Measurements from ENCODE around the gene TRAM1L1. TPM values are rescaled to one million over a fixed set of nuclear protein-coding genes. Genes with fewer than 3 reads are reported as not detected.
A peak's percentile ranks its signal among the peaks of the same experiment; 100 is the strongest.

Gene TRAM1L1
- 1.8 TPM for polyA plus RNA-seq (2013, experiment 1 of 2)
- polyA plus RNA-seq (2013, experiment 2 of 2), result 2.2 TPM

DNA sequence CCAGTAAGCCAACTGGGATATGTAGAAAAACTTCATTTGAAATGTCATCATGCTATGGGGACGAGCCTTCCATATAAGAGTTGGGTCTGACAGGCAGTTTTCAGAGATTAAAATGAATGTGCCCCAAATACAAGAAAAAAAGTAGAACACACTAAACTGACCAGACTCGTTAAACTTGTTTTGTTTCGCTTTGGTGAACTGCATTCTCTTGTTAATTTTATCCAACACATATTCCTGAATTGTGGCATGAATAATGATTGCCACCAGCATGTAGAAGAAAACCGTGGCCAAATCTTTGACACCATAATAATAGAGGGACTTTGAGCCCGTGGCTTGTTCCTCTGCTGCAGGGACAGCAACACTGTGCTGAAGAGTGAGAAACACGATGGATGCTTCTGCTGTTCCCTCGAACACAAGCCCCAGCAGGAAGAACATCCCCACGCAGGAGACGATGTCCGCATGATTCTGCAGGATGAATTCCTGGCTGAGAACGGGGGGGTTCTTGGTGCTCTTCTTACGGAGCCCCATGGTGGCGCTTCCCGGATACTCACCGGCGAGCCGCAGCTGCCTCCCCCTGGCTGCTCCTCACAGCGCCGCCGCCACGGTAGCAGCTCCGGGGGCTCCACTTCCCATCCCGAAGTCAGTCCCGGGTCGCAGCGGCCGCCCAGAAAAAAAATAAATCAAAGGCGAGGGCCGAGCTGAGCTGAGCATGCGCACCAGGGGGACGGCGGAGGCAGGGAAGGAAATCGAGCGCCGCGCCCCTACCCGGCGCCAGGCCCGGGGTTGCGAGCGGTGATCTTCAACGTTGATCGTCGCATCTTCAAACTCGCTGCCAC, at the start of gene TRAM1L1:
TSS of gene TRAM1L1 (minus strand) at position 711 of the 836 bp plus-strand sequence. CDS start at position 528, 183 bp downstream.
- peaks cover 10% of the 10 kb centered on the region for H3K9me3 ChIP-seq (ENCODE audit: control insufficient read depth, low read length)
- 13 to 19% methylated on average over 28 to 32 of the region's 45 CpGs for WGBS, 2 experiments (ENCODE audit: insufficient coverage in 2 of 2)
- no peaks in the 10 kb centered on the region for H3K36me3 ChIP-seq (ENCODE audit: control insufficient read depth, insufficient read depth, low read length)
- H3K4me1 ChIP-seq (ENCODE audit: control insufficient read depth, insufficient read depth, low read length, poor library complexity, severe bottlenecking), result no peaks in the 10 kb centered on the region
- peak within 1 kb of the TSS; percentile 52 for H3K27ac ChIP-seq (ENCODE audit: low read depth, low read length, severe bottlenecking)
- H3K4me3 ChIP-seq (ENCODE audit: extremely low read depth, insufficient read depth, low read length, poor library complexity, severe bottlenecking), result peak within 1 kb of the TSS; percentile 42

GRCh38 chr4:117134386-117134785, 49.0 kb upstream of the TRAM1L1 start:
- no peak overlapping the region for H3K4me3 ChIP-seq (ENCODE audit: extremely low read depth, insufficient read depth, low read length, poor library complexity, severe bottlenecking)
- WGBS, 2 experiments (ENCODE audit: insufficient coverage in 2 of 2), result 36% methylated on average over 2 of the region's 4 CpGs; no CpG with 5 or more reads in 1 of the 2 experiments

GRCh38 chr4:117096886-117097285, 11.5 kb upstream of the TRAM1L1 start:
- H3K4me1 ChIP-seq (ENCODE audit: control insufficient read depth, insufficient read depth, low read length, poor library complexity, severe bottlenecking), result no peaks in the 10 kb centered on the region
- no peaks in the 10 kb centered on the region for H3K9me3 ChIP-seq (ENCODE audit: control insufficient read depth, low read length)
- no peak overlapping the region for H3K4me3 ChIP-seq (ENCODE audit: extremely low read depth, insufficient read depth, low read length, poor library complexity, severe bottlenecking)
- no peaks in the 10 kb centered on the region for H3K36me3 ChIP-seq (ENCODE audit: control insufficient read depth, insufficient read depth, low read length)
- H3K27ac ChIP-seq (ENCODE audit: low read depth, low read length, severe bottlenecking), result no peak overlapping the region

More at GRCh38 chr4:117134386-117134785, 49.0 kb upstream of the TRAM1L1 start:
- Histone ChIP-seq H3K36me3 (ENCODE audit: control insufficient read depth, insufficient read depth, low read length) (no peaks in the 10 kb centered on the region), H3K27ac (ENCODE audit: low read depth, low read length, severe bottlenecking) (no peak overlapping the region), H3K4me1 (ENCODE audit: control insufficient read depth, insufficient read depth, low read length, poor library complexity, severe bottlenecking) (no peaks in the 10 kb centered on the region), H3K9me3 (ENCODE audit: control insufficient read depth, low read length) (peaks cover 3% of the 10 kb centered on the region)

- Histone ChIP-seq H3K4me1 (ENCODE audit: control insufficient read depth, insufficient read depth, low read length, poor library complexity, severe bottlenecking) (no peaks in the 10 kb centered on the region), H3K27ac (ENCODE audit: low read depth, low read length, severe bottlenecking) (no peak overlapping the region), H3K9me3 (ENCODE audit: control insufficient read depth, low read length) (no peaks in the 10 kb centered on the region), H3K4me3 (ENCODE audit: extremely low read depth, insufficient read depth, low read length, poor library complexity, severe bottlenecking) (no peak overlapping the region), H3K36me3 (ENCODE audit: control insufficient read depth, insufficient read depth, low read length) (no peaks in the 10 kb centered on the region)
- 93 to 94% methylated on average over 4 of the region's 5 CpGs for WGBS, 2 experiments (ENCODE audit: insufficient coverage in 2 of 2)
These were observed 11.1 kb upstream of the TRAM1L1 start for GRCh38 chr4:117096462-117096861.

GRCh38 chr4:117093571-117093970, 8.2 kb upstream of the TRAM1L1 start:
- no peaks in the 10 kb centered on the region for H3K9me3 ChIP-seq (ENCODE audit: control insufficient read depth, low read length)
- H3K36me3 ChIP-seq (ENCODE audit: control insufficient read depth, insufficient read depth, low read length), result no peaks in the 10 kb centered on the region
- no peaks in the 10 kb centered on the region for H3K4me1 ChIP-seq (ENCODE audit: control insufficient read depth, insufficient read depth, low read length, poor library complexity, severe bottlenecking)
- H3K27ac ChIP-seq (ENCODE audit: low read depth, low read length, severe bottlenecking), result no peak overlapping the region
- no peak overlapping the region for H3K4me3 ChIP-seq (ENCODE audit: extremely low read depth, insufficient read depth, low read length, poor library complexity, severe bottlenecking)

DNA sequence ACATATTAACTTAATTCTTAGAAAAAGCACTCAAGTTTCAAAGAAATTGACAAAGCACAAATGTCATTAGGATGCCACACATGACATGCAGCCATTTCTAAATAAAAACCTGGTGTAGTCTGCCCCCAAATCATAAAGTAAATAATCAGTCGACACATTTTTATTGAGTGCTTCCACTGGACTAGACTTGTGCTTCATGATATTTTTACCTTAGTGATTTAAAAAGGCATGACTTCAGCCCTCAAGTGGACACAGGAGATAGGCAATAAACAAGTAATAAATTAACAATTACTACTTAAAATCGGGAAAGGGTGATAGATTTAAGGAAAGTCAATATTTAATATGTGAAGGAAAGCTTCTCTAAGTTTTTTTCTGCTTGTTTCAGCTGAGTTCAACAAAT, 7.6 kb downstream of the TRAM1L1 start:
- Histone ChIP-seq H3K27ac (ENCODE audit: low read depth, low read length, severe bottlenecking) (no peak overlapping the region), H3K4me1 (ENCODE audit: control insufficient read depth, insufficient read depth, low read length, poor library complexity, severe bottlenecking) (no peaks in the 10 kb centered on the region), H3K4me3 (ENCODE audit: extremely low read depth, insufficient read depth, low read length, poor library complexity, severe bottlenecking) (no peak overlapping the region), H3K9me3 (ENCODE audit: control insufficient read depth, low read length) (peaks cover 4% of the 10 kb centered on the region), H3K36me3 (ENCODE audit: control insufficient read depth, insufficient read depth, low read length) (no peaks in the 10 kb centered on the region)
- 100% methylated on average over 1 of the region's 2 CpGs; no CpG with 5 or more reads in 1 of the 2 experiments for WGBS, 2 experiments (ENCODE audit: insufficient coverage in 2 of 2)

DNA sequence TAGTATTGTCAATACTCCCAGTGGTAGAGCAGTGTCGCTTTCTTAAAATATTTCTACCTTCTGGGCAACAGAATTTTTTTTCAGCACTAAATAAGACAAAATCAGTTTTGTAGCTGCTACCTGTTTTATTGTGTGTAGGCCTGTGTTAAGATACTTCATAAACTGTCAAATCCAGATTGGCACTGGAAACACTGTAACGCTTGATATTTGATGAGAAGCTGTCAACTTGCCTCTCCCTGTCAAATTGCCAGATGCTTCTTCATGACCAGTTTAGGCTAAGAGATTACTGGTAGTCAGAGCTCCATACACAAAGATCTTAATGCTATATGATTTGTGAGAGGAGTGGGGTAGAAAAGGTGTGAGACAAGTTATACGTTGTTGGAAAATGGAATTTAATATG, 17.3 kb downstream of the TRAM1L1 start:
- Histone ChIP-seq H3K9me3 (ENCODE audit: control insufficient read depth, low read length) (no peaks in the 10 kb centered on the region), H3K36me3 (ENCODE audit: control insufficient read depth, insufficient read depth, low read length) (no peaks in the 10 kb centered on the region), H3K27ac (ENCODE audit: low read depth, low read length, severe bottlenecking) (no peak overlapping the region), H3K4me1 (ENCODE audit: control insufficient read depth, insufficient read depth, low read length, poor library complexity, severe bottlenecking) (no peaks in the 10 kb centered on the region), H3K4me3 (ENCODE audit: extremely low read depth, insufficient read depth, low read length, poor library complexity, severe bottlenecking) (no peak overlapping the region)
- WGBS, 2 experiments (ENCODE audit: insufficient coverage in 2 of 2), result 100% methylated on average over 1 of the region's 3 CpGs; no CpG with 5 or more reads in 1 of the 2 experiments

DNA sequence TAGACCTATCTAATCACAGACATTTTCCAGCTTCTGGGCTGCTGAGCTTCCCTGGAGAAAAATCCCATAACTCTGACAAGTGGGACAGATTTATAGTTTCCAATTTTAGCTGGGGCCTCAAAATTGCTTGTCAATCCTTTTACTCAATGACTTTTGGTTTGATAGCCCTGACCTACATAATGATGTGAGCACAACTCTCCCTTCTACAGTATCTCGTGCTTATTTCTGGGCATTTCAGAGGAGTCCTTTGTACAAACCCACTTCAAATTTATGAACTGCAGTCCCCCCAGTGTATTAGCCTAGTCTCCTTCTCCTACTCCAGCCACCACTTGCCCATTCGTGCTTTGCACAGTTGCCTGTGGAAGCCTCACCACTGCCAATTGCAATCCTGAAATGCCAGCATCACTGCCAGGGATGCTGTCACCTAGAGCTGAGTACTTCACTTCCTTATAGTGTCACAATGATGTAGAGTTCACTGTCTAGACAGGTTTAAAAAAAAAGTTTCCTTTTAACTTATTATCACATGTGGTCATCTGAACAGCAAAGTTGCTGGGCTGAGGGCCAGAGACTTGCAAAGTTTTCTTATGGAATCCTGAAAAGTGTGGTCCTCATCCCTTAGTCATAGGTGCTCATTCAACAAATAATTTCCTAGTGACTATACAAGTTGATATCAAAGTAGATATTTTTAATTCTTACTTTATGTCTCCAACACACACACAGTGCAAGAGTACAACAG, 21.2 kb downstream of the TRAM1L1 start:
- Histone ChIP-seq H3K4me1 (ENCODE audit: control insufficient read depth, insufficient read depth, low read length, poor library complexity, severe bottlenecking) (no peaks in the 10 kb centered on the region), H3K9me3 (ENCODE audit: control insufficient read depth, low read length) (no peaks in the 10 kb centered on the region), H3K4me3 (ENCODE audit: extremely low read depth, insufficient read depth, low read length, poor library complexity, severe bottlenecking) (no peak overlapping the region), H3K27ac (ENCODE audit: low read depth, low read length, severe bottlenecking) (no peak overlapping the region), H3K36me3 (ENCODE audit: control insufficient read depth, insufficient read depth, low read length) (no peaks in the 10 kb centered on the region)
- 66 to 84% methylated on average over 2 of the region's 2 CpGs for WGBS, 2 experiments (ENCODE audit: insufficient coverage in 2 of 2)

- no peaks in the 10 kb centered on the region for H3K4me1 ChIP-seq (ENCODE audit: control insufficient read depth, insufficient read depth, low read length, poor library complexity, severe bottlenecking)
- no peaks in the 10 kb centered on the region for H3K9me3 ChIP-seq (ENCODE audit: control insufficient read depth, low read length)
- H3K27ac ChIP-seq (ENCODE audit: low read depth, low read length, severe bottlenecking), result no peak overlapping the region
- 91 to 92% methylated on average over 3 of the region's 5 CpGs for WGBS, 2 experiments (ENCODE audit: insufficient coverage in 2 of 2)
- no peak overlapping the region for H3K4me3 ChIP-seq (ENCODE audit: extremely low read depth, insufficient read depth, low read length, poor library complexity, severe bottlenecking)
- H3K36me3 ChIP-seq (ENCODE audit: control insufficient read depth, insufficient read depth, low read length), result no peaks in the 10 kb centered on the region
These were observed 42.4 kb downstream of the TRAM1L1 start for GRCh38 chr4:117042962-117043361.
